Spleen (tissue), 11 donors: Measurements from ENCODE around the gene SPATA12. TPM values are rescaled to one million over a fixed set of nuclear protein-coding genes. Genes with fewer than 3 reads are reported as not detected.

Experiments used
- DNase-seq: peaks from one replicate; pipeline ENCODE4 v3.0.0-alpha.2; 2020
- H3K27ac ChIP-seq, 8 donors: fragments of 200-600 bp; sonication (generic) in 7 of 8; 1 replicate in 4 of 8; 2 replicates in 4 of 8; pipeline versions ENCODE4 v1.5.0 to v1.8.0; 2016 to 2021; ENCODE audit warnings: inconsistent platforms in 4 of 8, mild to moderate bottlenecking in 4 of 8, moderate library complexity in 1 of 8
- H3K27me3 ChIP-seq, 7 donors: fragments of 200-600 bp; sonication (generic) in 6 of 7; replicated peaks in 1 of 7; 1 replicate in 4 of 7; 2 replicates in 3 of 7; pipeline versions ENCODE4 v1.5.0 to v1.8.0; 2016 to 2021; ENCODE audit warnings: inconsistent platforms in 3 of 7, mild to moderate bottlenecking in 1 of 7
- H3K36me3 ChIP-seq, 6 donors: fragments of 200-600 bp; sonication (generic) in 5 of 6; 1 replicate in 4 of 6; 2 replicates in 2 of 6; pipeline versions ENCODE4 v1.5.0 to v1.8.0; 2016 to 2021; ENCODE audit warnings: inconsistent platforms in 2 of 6
- H3K4me1 ChIP-seq, 6 donors: fragments of 200-600 bp; sonication (generic) in 5 of 6; 1 replicate in 3 of 6; 2 replicates in 3 of 6; pipeline versions ENCODE4 v1.5.0 to v1.8.0; 2016 to 2021; ENCODE audit warnings: inconsistent platforms in 3 of 6
- H3K4me3 ChIP-seq, 8 donors: fragments of 200-600 bp; sonication (generic) in 7 of 8; 1 replicate in 4 of 8; 2 replicates in 4 of 8; pipeline versions ENCODE4 v1.5.0 to v1.8.0; 2016 to 2021; ENCODE audit warnings: inconsistent platforms in 4 of 8, mild to moderate bottlenecking in 4 of 8, moderate library complexity in 2 of 8
- H3K9me3 ChIP-seq, 8 donors: fragments of 200-600 bp; sonication (generic) in 7 of 8; 1 replicate in 4 of 8; 2 replicates in 4 of 8; pipeline versions ENCODE4 v1.5.0 to v1.8.0; 2016 to 2021; ENCODE audit warnings: inconsistent platforms in 4 of 8
- CTCF ChIP-seq, 11 experiments: fragments of 200-600 bp in 7 of 11; fragments of 450-650 bp in 4 of 11; sonication (generic) in 4 of 11; IDR thresholded peaks in 8 of 11; conservative IDR thresholded peaks in 3 of 11; 1 replicate in 7 of 11; 2 replicates in 4 of 11; pipeline versions ENCODE4 v1.4.0 to v1.8.0; 2016 to 2021; ENCODE audit warnings: antibody characterized with exemption in 11 of 11, inconsistent platforms in 4 of 11, mild to moderate bottlenecking in 1 of 11
- POLR2A ChIP-seq, 3 donors: fragments of 450-650 bp; IDR thresholded peaks; one replicate each; pipeline ENCODE4 v1.5.1; 2017; ENCODE audit warnings: antibody characterized with exemption in 3 of 3, mild to moderate bottlenecking in 1 of 3
- POLR2AphosphoS5 ChIP-seq, 3 donors: sonication (generic); formaldehyde crosslinking; IDR thresholded peaks; one replicate each; pipeline ENCODE4 v1.5.1; 2017; ENCODE audit warnings: antibody characterized with exemption in 3 of 3
- WGBS, 5 donors: extraction: QIAGEN DNeasy Blood & Tissue Kit in 3 of 5; methylation state at CpG; one replicate each; pipeline versions ENCODE4 v1.1.5 to v1.1.7; 2013 to 2018; 5-methylcytosine and 5-hydroxymethylcytosine counted together
- intact Hi-C: fragments of 100-400 bp; cut with DNase I; formaldehyde crosslinking; loops from one replicate; pipeline ENCODE4 v1.15.0; 2023; ENCODE audit warnings: low total_unique reads
- polyA plus RNA-seq, 3 donors: library from polyadenylated mRNA; stranded (reverse); fragments of 200-250 nt; gene quantifications; one replicate each; pipeline ENCODE4 v1.2.1, GENCODE V29; 2013
- total RNA-seq, 7 donors: library from RNA; depleted of rRNA in 3 of 7; stranded (reverse); fragments of >200 nt in 3 of 7; fragmentation: NEBNext Ultra II Directional in 4 of 7; extraction: Animal tissue kit (Norgen Biotek cat#: 25700) in 4 of 7; gene quantifications; one replicate each; pipeline versions ENCODE4 v1.1.0 to v1.2.1, GENCODE V29; 2016 to 2021
- donor health status: healthy with polysubstance abuse.
- donor health status: DM: no; HTN: no; CAD: no; lungs with moderate emphysema.
- donor health status: DM: no; HTN: no; CAD: no.
- donor health status: Bipolar disorder and iron deficiency.
- donor health status: healthy.
- donor health status: DM: no; HTN: no; CAD: no.
- donor health status: DM: yes; HTN: yes; CAD: no.

The SPATA12 gene
- total and polyA plus RNA-seq, 10 donors = 0.13 to 0.34 (median 0.16) TPM; not detected in 5

GRCh38 chr3:57100046-57100695, 39.7 kb downstream of the SPATA12 start:
- intact Hi-C loops = no loop called here
- Histone ChIP-seq H3K27me3 (no peaks in the 10 kb centered on the region), H3K27ac (no peak overlapping the region), H3K4me1 (peaks cover 0 to 8% (median 7%) of the 10 kb centered on the region in 6 donors), H3K9me3 (no peaks in the 10 kb centered on the region), H3K4me3 (no peak overlapping the region), H3K36me3 (peaks cover 0 to 8% (median 0%) of the 10 kb centered on the region in 6 donors)
- TF ChIP-seq CTCF (IDR thresholded peaks at IDR 0.05 in 8 of 11, conservative IDR thresholded peaks at IDR 0.05 in 3 of 11) (peak; percentile 66 to 90 (median 83)), POLR2A (IDR thresholded peaks at IDR 0.05) (no peak)
- WGBS, 5 donors = 15 to 18% (median 16%) methylated on average over 7 of the region's 7 CpGs
- no peak for DNase-seq

GRCh38 chr3:57105585-57105984, 45.1 kb downstream of the SPATA12 start:
- Histone ChIP-seq H3K4me3 (no peak overlapping the region), H3K27ac (no peak overlapping the region), H3K36me3 (peaks cover 0 to 7% (median 0%) of the 10 kb centered on the region in 6 donors), H3K27me3 (peaks cover 0 to 3% (median 0%) of the 10 kb centered on the region in 7 donors), H3K9me3 (no peaks in the 10 kb centered on the region), H3K4me1 (no peaks in the 10 kb centered on the region)
- no peak for DNase-seq
- WGBS, 5 donors = 93 to 99% (median 97%) methylated on average over 9 of the region's 9 CpGs
- TF ChIP-seq POLR2AphosphoS5 (IDR thresholded peaks at IDR 0.05) = no peak
- no peak for TF ChIP-seq POLR2A (IDR thresholded peaks at IDR 0.05)
- TF ChIP-seq CTCF (IDR thresholded peaks at IDR 0.05 in 8 of 11, conservative IDR thresholded peaks at IDR 0.05 in 3 of 11) = no peak
- intact Hi-C loops = no loop called here

GRCh38 chr3:57108684-57109083, 48.2 kb downstream of the SPATA12 start:
- no peak for DNase-seq

More at GRCh38 chr3:57108684-57109083, 48.2 kb downstream of the SPATA12 start:
- TF ChIP-seq POLR2AphosphoS5 (IDR thresholded peaks at IDR 0.05) (no peak), POLR2A (IDR thresholded peaks at IDR 0.05) (no peak), CTCF (IDR thresholded peaks at IDR 0.05 in 8 of 11, conservative IDR thresholded peaks at IDR 0.05 in 3 of 11) (no peak)
- no peak overlapping the region for H3K4me3 ChIP-seq
- H3K4me1 ChIP-seq = no peaks in the 10 kb centered on the region
- peaks cover 0 to 7% (median 0%) of the 10 kb centered on the region in 6 donors for H3K36me3 ChIP-seq
- H3K9me3 ChIP-seq = no peaks in the 10 kb centered on the region
- intact Hi-C loops = no loop called here
- WGBS, 5 donors = 85 to 95% (median 91%) methylated on average over 8 of the region's 8 CpGs
- H3K27me3 ChIP-seq = peaks cover 0 to 3% (median 0%) of the 10 kb centered on the region in 7 donors
- no peak overlapping the region for H3K27ac ChIP-seq
